Measurements from ENCODE around the gene HES4.
"Not testable (repeated sequence)": the region's sequence is repeated elsewhere in the genome, so short reads cannot be mapped to it uniquely, and the experiment has no call there.

HES4 gene

GRCh38 chr1:1033009-1033587, 33.2 kb upstream of the HES4 start:
- DNase-seq = peak; percentile 65 to 85 (median 77)

GRCh38 chr1:1032424-1032823, 32.5 kb upstream of the HES4 start:
- DNase-seq = no peak

- DNase-seq = no peak
These were observed 31.9 kb upstream of the HES4 start for GRCh38 chr1:1031659-1032235.

- not testable (repeated sequence) for DNase-seq
These were observed 31.2 kb upstream of the HES4 start for GRCh38 chr1:1030867-1031658.

GRCh38 chr1:1027791-1028190, 27.9 kb upstream of the HES4 start:
- DNase-seq = no peak

GRCh38 chr1:1026599-1027413, 26.9 kb upstream of the HES4 start:
- no peak for DNase-seq

GRCh38 chr1:1025730-1026129, 25.8 kb upstream of the HES4 start:
- DNase-seq = no peak

GRCh38 chr1:1024771-1025699, 25.1 kb upstream of the HES4 start:
- DNase-seq = no peak

- no peak for DNase-seq
These were observed 24.4 kb upstream of the HES4 start for GRCh38 chr1:1024149-1024770.

- DNase-seq = no peak
These were observed 23.8 kb upstream of the HES4 start for GRCh38 chr1:1023700-1024099.

GRCh38 chr1:1022302-1023009, 22.6 kb upstream of the HES4 start:
- DNase-seq = no peak

- DNase-seq = no peak
These were observed 22.0 kb upstream of the HES4 start for GRCh38 chr1:1021920-1022259.

GRCh38 chr1:1021010-1021919, 21.4 kb upstream of the HES4 start:
- no peak for DNase-seq

- no peak for DNase-seq
These were observed 20.6 kb upstream of the HES4 start for GRCh38 chr1:1020415-1021009.

GRCh38 chr1:1020000-1020404, 20.1 kb upstream of the HES4 start, which contains the start of gene AGRN:
Gene AGRN, plus strand, starts transcription at chr1:1020120. Its CDS starts 53 bp downstream, at chr1:1020173.
- DNase-seq = no peak

- DNase-seq = peak; percentile 67 to 83 (median 70)
These were observed 19.5 kb upstream of the HES4 start for GRCh38 chr1:1019122-1019999.

GRCh38 chr1:1018321-1018685, 18.4 kb upstream of the HES4 start:
- not testable (repeated sequence) for DNase-seq
